ENCODE data around the gene F2RL3.
A peak's percentile ranks its signal among the peaks of the same experiment; 100 is the strongest.

F2RL3 gene

DNA sequence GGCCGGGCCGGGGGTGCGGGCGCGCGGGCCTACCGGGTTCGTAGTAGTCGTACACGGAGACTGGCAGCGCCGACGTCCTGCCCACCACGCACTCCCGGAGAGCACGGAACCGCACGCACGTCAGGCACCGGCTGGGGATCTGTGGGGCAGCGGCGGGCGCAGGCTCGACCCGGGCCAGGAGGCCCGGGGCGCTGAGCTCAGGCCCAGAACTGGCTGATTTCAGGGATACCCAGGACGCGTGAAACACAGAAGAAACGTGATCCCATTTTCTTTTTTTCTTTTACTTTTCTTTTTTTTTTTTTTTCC is 9.0 kb downstream of the F2RL3 start:
- peak overlapping the region in 1 of 2 donors; percentile 60 for H3K4me3 ChIP-seq (replicated peaks in 1 of 2; ENCODE audit: low read depth in 2 of 2, low read length in 2 of 2)
- TF ChIP-seq, protein P1, sequence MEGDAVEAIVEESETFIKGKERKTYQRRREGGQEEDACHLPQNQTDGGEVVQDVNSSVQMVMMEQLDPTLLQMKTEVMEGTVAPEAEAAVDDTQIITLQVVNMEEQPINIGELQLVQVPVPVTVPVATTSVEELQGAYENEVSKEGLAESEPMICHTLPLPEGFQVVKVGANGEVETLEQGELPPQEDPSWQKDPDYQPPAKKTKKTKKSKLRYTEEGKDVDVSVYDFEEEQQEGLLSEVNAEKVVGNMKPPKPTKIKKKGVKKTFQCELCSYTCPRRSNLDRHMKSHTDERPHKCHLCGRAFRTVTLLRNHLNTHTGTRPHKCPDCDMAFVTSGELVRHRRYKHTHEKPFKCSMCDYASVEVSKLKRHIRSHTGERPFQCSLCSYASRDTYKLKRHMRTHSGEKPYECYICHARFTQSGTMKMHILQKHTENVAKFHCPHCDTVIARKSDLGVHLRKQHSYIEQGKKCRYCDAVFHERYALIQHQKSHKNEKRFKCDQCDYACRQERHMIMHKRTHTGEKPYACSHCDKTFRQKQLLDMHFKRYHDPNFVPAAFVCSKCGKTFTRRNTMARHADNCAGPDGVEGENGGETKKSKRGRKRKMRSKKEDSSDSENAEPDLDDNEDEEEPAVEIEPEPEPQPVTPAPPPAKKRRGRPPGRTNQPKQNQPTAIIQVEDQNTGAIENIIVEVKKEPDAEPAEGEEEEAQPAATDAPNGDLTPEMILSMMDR (IDR thresholded peaks at IDR 0.05; ENCODE audit: low read depth, low read length), result no peak
- DNase-seq (ENCODE audit: low read depth in 2 of 2), result peak in 1 of 2 donors; percentile 26

DNA sequence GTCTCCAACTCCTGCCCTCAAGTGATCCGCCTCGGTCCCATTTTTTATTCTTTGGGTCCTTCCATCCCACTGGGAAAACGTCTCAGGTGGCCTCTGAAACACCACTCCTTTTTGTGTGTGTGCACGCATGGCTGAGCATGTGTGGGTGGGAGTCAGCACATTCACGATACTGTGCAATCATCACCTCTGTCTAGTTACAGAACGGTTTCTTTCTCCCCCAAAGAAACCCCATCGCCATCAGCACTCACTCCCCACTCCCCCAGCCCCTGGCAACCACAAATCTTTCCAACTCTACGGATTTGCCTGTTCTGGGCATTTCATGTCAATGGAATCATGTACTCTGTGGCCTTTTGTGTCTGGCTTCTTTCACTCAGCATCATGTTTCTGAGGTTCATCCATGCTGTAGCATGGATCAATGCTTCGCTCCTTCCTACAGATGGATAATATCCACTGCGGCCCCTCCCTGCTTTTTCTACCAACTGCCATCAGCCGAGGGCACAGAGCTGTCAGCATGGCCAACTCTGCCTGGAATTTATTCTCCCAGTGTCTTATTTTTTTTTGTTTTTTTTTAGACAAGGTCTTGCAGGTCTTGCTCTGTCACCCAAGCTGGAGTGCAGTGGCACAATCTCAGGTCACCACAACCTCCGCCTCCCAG is 9.7 kb downstream of the F2RL3 start:
- DNase-seq (ENCODE audit: low read depth in 2 of 2), result no peak
- TF ChIP-seq, protein P1 (IDR thresholded peaks at IDR 0.05; ENCODE audit: low read depth, low read length), result no peak
- no peak overlapping the region for H3K4me3 ChIP-seq (replicated peaks in 1 of 2; ENCODE audit: low read depth in 2 of 2, low read length in 2 of 2)

DNA sequence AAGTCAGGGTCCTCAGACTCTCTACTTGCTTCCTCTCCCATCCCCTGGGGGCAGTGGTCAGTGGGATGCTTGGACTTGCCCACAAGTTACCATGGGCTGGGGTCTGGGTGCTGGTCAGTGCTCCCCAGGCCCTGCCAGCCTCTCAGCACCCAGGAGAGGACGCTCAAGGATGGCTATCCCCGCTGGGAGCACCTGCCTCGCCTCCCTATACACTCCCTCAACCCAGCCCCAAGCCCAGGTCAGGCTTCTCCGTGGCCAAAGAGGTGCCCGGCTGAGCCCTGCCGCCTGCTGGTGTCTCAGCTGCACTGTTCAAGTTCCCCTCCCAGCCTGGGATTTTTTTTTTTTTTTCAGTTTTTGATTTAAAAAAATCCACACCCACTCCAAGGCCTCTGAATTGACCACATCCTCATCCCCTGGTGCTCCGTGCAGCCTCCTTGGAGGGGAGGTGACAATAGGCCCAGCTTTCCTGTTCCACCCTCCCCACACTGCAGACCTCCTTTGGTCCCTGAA is 10.8 kb downstream of the F2RL3 start:
- H3K4me3 ChIP-seq (replicated peaks in 1 of 2; ENCODE audit: low read depth in 2 of 2, low read length in 2 of 2), result no peak overlapping the region
- DNase-seq (ENCODE audit: low read depth in 2 of 2), result peak; percentile 43 to 49
- TF ChIP-seq, protein P1 (IDR thresholded peaks at IDR 0.05; ENCODE audit: low read depth, low read length), result peak; percentile 73

DNA sequence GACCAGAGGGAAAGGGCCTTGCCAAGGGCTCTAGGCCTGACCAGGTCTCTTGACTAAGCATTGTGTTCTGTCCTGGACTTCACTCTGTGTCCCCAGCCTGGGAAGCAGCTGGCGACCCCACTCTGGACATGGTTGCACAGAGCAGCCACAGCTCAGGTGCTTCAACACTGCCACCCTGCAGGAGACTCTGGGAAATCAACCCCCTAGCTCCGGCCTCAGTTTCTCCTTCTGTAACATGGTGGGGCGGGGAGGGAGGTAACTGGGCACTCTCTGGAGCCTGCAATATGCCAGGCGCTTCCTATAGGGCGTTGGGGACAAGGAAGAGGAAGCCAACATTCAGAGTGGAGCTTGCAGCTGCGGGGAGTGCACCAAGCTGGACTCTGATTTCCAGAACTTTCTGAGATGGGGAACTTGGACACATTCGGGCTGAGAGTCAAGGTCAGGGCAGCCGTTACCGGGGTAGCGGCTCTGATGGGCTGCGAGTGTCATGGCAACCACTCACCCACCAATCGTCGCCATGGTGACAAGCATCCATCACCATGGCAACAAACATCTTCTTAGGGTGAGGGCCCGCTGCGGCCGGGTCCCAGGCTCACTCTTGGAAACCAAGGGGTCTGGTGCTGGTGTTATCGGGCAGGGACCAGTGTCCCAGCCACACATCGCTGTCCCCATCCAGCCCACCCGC is 12.8 kb downstream of the F2RL3 start:
- TF ChIP-seq, protein P1 (IDR thresholded peaks at IDR 0.05; ENCODE audit: low read depth, low read length), result no peak
- H3K4me3 ChIP-seq (replicated peaks in 1 of 2; ENCODE audit: low read depth in 2 of 2, low read length in 2 of 2), result no peak overlapping the region
- no peak for DNase-seq (ENCODE audit: low read depth in 2 of 2)

DNA sequence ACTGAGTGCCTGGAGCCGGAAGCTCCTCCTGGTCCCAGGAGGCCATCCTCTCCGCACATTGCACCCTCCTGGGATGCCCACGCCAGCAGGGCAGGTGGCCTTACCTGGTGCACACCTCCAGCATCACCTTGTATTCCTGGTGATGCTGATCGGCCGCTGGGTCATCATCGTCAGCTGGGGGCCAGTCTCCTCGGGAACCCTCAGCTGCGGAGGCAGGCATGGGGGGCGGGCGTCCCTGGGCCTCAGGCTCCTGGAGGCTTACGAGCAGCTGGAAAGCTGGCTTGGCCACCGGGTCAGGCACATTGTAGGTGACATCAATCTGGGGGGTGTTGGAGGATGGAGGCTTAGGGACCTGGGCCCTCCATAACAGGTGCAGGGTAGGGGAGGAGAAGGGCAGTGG is 13.7 kb downstream of the F2RL3 start:
- TF ChIP-seq, protein P1 (IDR thresholded peaks at IDR 0.05; ENCODE audit: low read depth, low read length), result no peak
- no peak for DNase-seq (ENCODE audit: low read depth in 2 of 2)
- H3K4me3 ChIP-seq (replicated peaks in 1 of 2; ENCODE audit: low read depth in 2 of 2, low read length in 2 of 2), result no peak overlapping the region

DNA sequence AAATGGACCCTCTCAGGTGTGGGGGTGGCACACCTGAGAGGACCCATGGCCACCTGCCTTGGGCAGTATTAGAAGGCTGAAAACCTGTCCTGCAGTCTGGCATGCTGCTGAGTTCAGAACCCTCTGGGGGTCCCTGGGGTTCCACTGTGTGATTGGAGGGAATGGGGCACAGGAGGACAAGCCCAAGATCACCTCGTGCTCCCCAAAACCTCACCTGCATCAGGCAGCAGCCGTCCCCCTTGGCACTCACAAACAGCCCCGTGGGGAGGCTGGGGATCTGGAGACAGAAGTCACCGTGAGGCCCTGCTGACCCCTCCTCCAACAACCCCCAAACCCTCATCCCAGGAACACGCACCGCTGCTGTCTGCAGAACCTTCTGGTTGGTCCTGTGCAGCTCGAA is 14.5 kb downstream of the F2RL3 start:
- H3K4me3 ChIP-seq (replicated peaks in 1 of 2; ENCODE audit: low read depth in 2 of 2, low read length in 2 of 2), result no peak overlapping the region
- TF ChIP-seq, protein P1 (IDR thresholded peaks at IDR 0.05; ENCODE audit: low read depth, low read length), result no peak
- no peak for DNase-seq (ENCODE audit: low read depth in 2 of 2)

All from cardiac fibroblast (primary cell).